CD4-positive, CD25-positive, alpha-beta regulatory T cell (primary cell): Measurements from ENCODE around the gene PABPC1L2B. TPM values are rescaled to one million over a fixed set of nuclear protein-coding genes. Genes with fewer than 3 reads are reported as not detected.
"Not testable (repeated sequence)": the region's sequence is repeated elsewhere in the genome, so short reads cannot be mapped to it uniquely, and the experiment has no call there.

Source experiments
- ATAC-seq, 2 donors: fragments of 150-1000 bp; cut with Tn5 transposase; one replicate each; pipeline ENCODE4 v1.10.0; 2021; ENCODE audit warnings: low read depth in 2 of 2, moderate number of reproducible peaks in 2 of 2, moderate library complexity in 1 of 2
- DNase-seq, 3 donors: peaks; one replicate each; pipeline versions ENCODE4 v3.0.0 to v3.0.0-alpha.2; 2012 to 2022; ENCODE audit warnings: mixed read lengths in 1 of 3
- H3K27ac ChIP-seq: one replicate; pipeline ENCODE4 v1.7.0; 2013; ENCODE audit warnings: mild to moderate bottlenecking, low read length; ENCODE audit not compliant: insufficient read depth, poor library complexity, severe bottlenecking
- H3K27me3 ChIP-seq: one replicate; pipeline ENCODE4 v1.7.0; 2013; ENCODE audit warnings: low read length; ENCODE audit not compliant: control insufficient read depth, insufficient read depth
- H3K36me3 ChIP-seq: one replicate; pipeline ENCODE4 v1.7.0; 2013; ENCODE audit warnings: mild to moderate bottlenecking, low read length, moderate library complexity; ENCODE audit not compliant: control insufficient read depth, insufficient read depth
- H3K4me1 ChIP-seq: 2 replicates; pipeline ENCODE4 v1.7.0; 2013; ENCODE audit warnings: mild to moderate bottlenecking, low read length; ENCODE audit not compliant: insufficient read depth, control insufficient read depth, poor library complexity, severe bottlenecking
- H3K4me3 ChIP-seq: one replicate; pipeline ENCODE4 v1.7.0; 2013; ENCODE audit warnings: low read depth, mild to moderate bottlenecking, low read length, moderate library complexity
- H3K9me3 ChIP-seq, 2 experiments: 1 replicate in 1 of 2; 2 replicates in 1 of 2; pipeline ENCODE4 v1.7.0; 2013; ENCODE audit warnings: low read length in 2 of 2, mild to moderate bottlenecking in 1 of 2, moderate library complexity in 1 of 2; ENCODE audit not compliant: control insufficient read depth in 2 of 2
- H3K27ac Mint-ChIP-seq, 3 donors: one replicate each; pipeline ENCODE4 v1.8.0; 2020 to 2022; ENCODE audit warnings: mild to moderate bottlenecking in 3 of 3, mixed read lengths in 3 of 3, moderate library complexity in 2 of 3
- H3K27me3 Mint-ChIP-seq: one replicate; pipeline ENCODE4 v1.8.0; 2022; ENCODE audit warnings: mild to moderate bottlenecking, mixed read lengths
- H3K36me3 Mint-ChIP-seq: one replicate; pipeline ENCODE4 v1.8.0; 2020; ENCODE audit warnings: mixed read lengths
- H3K4me1 Mint-ChIP-seq, 4 donors: one replicate each; pipeline ENCODE4 v1.8.0; 2020 to 2022; ENCODE audit warnings: mixed read lengths in 4 of 4, mild to moderate bottlenecking in 1 of 4
- H3K4me3 Mint-ChIP-seq, 4 donors: one replicate each; pipeline ENCODE4 v1.8.0; 2020 to 2022; ENCODE audit warnings: mild to moderate bottlenecking in 4 of 4, mixed read lengths in 4 of 4, moderate library complexity in 3 of 4
- H3K9me3 Mint-ChIP-seq, 7 donors: one replicate each; pipeline ENCODE4 v1.8.0; 2020 to 2022; ENCODE audit warnings: mixed read lengths in 7 of 7, mild to moderate bottlenecking in 3 of 7, moderate library complexity in 2 of 7
- polyA plus RNA-seq, 4 donors: library from polyadenylated mRNA; unstranded; fragments of 300-500 nt; fragmentation: Illumina TruSeq; gene quantifications; one replicate each; pipeline ENCODE4 v1.2.3, GENCODE V29; 2021
- total RNA-seq: library from RNA; stranded (reverse); gene quantifications from one replicate; pipeline ENCODE4 v1.2.3, GENCODE V29; 2022

The PABPC1L2B gene
- total RNA-seq, result not detected
- polyA plus RNA-seq, result not detected

DNA sequence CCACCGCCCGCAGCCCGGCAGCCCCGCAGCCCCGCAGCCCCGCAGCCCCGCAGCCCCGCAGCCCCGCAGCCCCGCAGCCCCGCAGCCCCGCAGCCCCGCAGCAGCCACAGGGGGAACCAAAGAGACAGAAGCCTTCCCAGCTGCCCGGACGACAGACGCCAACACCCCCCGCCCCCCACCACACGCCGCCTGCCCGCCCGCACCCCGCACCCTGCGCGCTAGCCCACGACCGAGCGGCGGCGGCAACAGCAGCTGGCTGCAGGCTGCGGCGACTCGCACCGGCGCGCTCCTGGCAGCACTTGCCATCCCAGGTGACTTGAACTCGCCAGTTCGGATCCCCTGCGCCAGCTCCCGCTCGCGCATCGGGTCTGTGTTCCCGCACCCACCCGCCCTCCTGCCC, at the start of gene PABPC1L2B:
PABPC1L2B (plus strand) TSS at position 207 of the 400 bp plus-strand sequence. CDS start 704 bp downstream, outside the sequence.
- not testable (repeated sequence) for H3K27ac ChIP-seq, H3K27me3 ChIP-seq, ATAC-seq, H3K4me3 Mint-ChIP-seq, H3K27me3 Mint-ChIP-seq, H3K4me1 ChIP-seq, H3K27ac Mint-ChIP-seq, H3K36me3 ChIP-seq, H3K36me3 Mint-ChIP-seq, H3K4me1 Mint-ChIP-seq, H3K4me3 ChIP-seq, H3K9me3 ChIP-seq, H3K9me3 Mint-ChIP-seq, DNase-seq

DNA sequence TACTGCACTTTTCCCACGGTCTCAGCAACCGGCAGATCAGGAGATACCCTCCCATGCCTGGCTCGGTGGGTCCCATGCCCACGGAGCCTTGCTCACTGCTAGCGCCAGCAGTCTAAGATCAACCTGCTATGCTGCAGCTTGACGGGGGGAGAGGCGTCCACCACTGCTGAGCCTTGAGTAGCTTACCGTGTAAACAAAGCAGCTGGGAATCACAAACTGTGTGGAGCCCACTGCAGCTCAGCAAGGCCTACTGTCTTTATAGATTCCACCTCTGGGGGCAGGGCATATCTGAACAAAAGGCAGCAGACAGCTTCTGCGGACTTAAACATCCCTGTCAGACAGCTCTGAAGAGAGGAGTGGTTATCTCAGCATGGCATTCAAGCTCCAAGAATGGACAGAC, 42.8 kb upstream of the PABPC1L2B start:
- not testable (repeated sequence) for H3K9me3 Mint-ChIP-seq, ATAC-seq, H3K4me3 Mint-ChIP-seq, H3K36me3 ChIP-seq, H3K9me3 ChIP-seq, H3K27me3 ChIP-seq, H3K36me3 Mint-ChIP-seq, H3K4me1 Mint-ChIP-seq, H3K27ac Mint-ChIP-seq, H3K4me3 ChIP-seq, H3K27me3 Mint-ChIP-seq, H3K4me1 ChIP-seq, H3K27ac ChIP-seq, DNase-seq

DNA sequence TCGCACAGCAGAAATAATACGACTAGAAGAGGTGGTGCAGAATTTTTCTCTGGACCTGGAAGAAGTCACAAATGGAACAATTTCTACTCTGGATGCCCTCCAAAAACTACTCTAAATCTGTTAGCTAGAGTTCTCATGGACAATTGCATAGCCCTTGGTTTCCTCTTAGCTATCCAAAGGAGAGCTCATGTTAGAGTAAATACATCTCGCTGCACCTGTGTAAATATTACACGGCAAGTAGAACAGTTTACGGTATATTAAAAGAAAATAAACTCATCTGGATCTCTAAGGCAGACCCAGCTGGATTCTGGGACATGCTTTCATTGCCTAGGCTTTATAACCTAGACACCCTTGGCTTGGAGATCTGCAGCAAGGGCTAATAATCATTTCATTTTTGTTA, 30.9 kb upstream of the PABPC1L2B start:
- not testable (repeated sequence) for H3K27ac ChIP-seq, H3K4me1 Mint-ChIP-seq

DNA sequence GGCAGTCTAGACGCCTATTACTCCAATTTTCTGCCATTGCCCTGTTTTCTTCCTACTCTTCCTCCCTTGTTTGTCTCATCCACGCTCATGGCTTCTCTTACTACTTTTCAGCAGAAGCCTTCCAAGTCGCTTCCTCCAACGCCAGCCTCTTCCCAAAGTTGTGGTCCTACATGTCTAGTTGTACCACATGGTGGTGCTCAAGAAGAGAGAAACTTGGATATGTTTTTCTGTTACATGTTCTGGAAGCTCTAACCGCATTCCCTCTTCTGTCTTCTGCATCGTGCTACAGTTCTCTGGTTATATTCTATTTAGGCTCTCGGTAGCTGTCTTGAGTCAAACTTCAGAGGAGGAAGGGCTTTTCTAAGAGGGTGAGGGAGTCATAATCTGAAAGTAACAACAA, 27.9 kb upstream of the PABPC1L2B start:
- not testable (repeated sequence) for DNase-seq, H3K27me3 ChIP-seq, H3K9me3 ChIP-seq, H3K27ac Mint-ChIP-seq, H3K4me1 Mint-ChIP-seq, ATAC-seq, H3K9me3 Mint-ChIP-seq, H3K36me3 ChIP-seq, H3K36me3 Mint-ChIP-seq, H3K4me3 ChIP-seq, H3K27ac ChIP-seq, H3K4me1 ChIP-seq, H3K4me3 Mint-ChIP-seq, H3K27me3 Mint-ChIP-seq

More for the DNA sequence above, 30.9 kb upstream of the PABPC1L2B start:
- not testable (repeated sequence) for H3K27ac Mint-ChIP-seq, H3K27me3 Mint-ChIP-seq, H3K27me3 ChIP-seq, H3K36me3 ChIP-seq, H3K9me3 Mint-ChIP-seq, DNase-seq, H3K4me1 ChIP-seq, ATAC-seq, H3K4me3 ChIP-seq, H3K9me3 ChIP-seq, H3K36me3 Mint-ChIP-seq, H3K4me3 Mint-ChIP-seq

DNA sequence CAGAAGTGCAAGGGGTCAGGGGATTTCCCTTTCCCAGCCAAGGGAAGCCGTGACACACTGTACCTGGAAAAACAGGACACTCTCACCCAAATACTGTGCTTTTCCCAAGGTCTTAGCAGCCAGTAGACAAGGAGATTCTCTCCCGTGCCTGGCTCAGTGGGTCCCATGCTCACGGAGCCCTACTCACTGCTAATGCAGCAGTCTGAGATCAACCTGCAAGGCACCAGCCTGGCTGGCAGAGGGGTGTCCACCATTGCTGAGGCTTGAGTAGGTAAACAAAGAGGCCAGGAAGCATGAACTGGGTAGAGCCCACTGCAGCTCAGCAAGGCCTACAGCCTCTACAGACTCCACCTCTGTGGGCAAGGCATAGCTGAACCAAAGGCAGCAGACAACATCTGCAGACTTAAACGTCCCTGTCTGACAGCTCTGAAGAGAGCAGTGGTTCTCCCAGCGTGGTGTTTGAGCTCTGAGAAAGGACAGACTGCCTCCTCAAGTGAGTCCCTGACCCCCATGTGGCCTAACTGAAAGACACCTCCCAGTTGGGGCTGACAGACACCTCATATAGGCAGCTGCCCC, 21.8 kb upstream of the PABPC1L2B start:
- H3K36me3 ChIP-seq, H3K27ac ChIP-seq, ATAC-seq, H3K4me1 ChIP-seq, H3K27ac Mint-ChIP-seq, H3K4me3 Mint-ChIP-seq, H3K4me1 Mint-ChIP-seq, H3K36me3 Mint-ChIP-seq, H3K27me3 ChIP-seq, H3K9me3 ChIP-seq, H3K27me3 Mint-ChIP-seq, DNase-seq, H3K4me3 ChIP-seq: not testable (repeated sequence)
- H3K9me3 Mint-ChIP-seq, result peaks cover 0 to 12% (median 0%) of the 10 kb centered on the region in 7 donors

DNA sequence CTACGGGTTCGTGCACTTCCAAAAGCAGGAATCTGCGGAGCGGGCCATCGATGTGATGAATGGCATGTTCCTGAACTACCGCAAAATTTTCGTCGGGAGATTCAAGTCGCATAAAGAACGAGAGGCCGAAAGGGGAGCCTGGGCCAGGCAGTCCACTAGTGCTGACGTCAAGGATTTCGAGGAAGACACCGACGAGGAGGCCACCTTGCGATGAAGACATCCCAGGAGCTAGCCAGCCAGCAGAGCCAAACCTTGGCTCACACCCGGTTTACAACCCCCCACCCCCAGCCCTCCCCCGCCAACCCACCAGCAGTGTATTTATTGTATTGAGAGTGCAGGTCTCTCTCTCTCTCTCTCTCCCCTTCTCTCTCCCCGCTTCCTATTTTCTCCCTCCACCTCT, 1.3 kb downstream of the PABPC1L2B start:
- H3K4me3 ChIP-seq, H3K4me1 ChIP-seq, H3K4me1 Mint-ChIP-seq, H3K27ac ChIP-seq, ATAC-seq, H3K9me3 ChIP-seq, DNase-seq, H3K36me3 ChIP-seq, H3K27me3 ChIP-seq, H3K9me3 Mint-ChIP-seq, H3K36me3 Mint-ChIP-seq, H3K27me3 Mint-ChIP-seq, H3K4me3 Mint-ChIP-seq, H3K27ac Mint-ChIP-seq: not testable (repeated sequence)

DNA sequence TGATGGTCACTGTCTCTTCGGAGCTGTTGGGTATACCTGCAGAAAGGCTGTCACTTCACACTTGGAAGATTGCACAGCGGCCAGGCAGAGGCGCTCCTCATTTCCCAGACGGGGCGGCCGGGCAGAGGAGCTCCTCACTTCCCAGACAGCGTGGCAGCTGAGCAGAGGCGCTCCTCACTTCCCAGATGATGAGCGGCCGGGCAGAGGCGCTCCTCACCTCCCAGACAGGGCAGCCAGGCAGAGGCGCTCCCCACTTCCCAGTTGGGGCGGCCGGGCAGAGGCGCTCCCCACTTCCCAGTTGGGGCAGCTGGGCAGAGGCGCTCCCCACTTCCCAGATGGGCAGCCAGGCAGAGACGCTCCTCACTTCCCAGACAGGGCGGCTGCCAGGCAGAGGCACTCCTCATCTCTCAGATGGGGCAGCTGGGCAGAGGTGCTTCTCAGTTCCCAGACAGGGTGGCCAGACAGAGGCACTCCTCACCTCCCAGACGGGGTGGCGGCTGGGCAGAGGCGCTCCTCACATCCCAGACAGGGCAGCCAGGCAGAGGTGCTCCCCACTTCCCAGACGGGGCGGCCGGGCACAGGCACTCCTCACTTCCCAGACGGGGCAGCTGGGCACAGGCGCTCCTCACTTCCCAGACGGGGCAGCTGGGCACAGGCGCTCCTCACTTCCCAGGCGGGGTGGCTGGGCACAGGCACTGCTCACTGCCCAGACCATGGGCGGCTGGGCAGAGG, 18.8 kb downstream of the PABPC1L2B start:
- Mint-ChIP-seq H3K4me3 (no peak overlapping the region), H3K4me1 (no peaks in the 10 kb centered on the region), H3K27ac (no peak overlapping the region), H3K36me3 (no peaks in the 10 kb centered on the region), H3K27me3 (no peaks in the 10 kb centered on the region), H3K9me3 (peaks cover 0 to 15% (median 4%) of the 10 kb centered on the region in 7 donors)
- no peaks in the 10 kb centered on the region for H3K9me3 ChIP-seq
- no peak overlapping the region for H3K4me3 ChIP-seq
- no peak for ATAC-seq
- no peak for DNase-seq
- no peaks in the 10 kb centered on the region for H3K27me3 ChIP-seq
- no peaks in the 10 kb centered on the region for H3K36me3 ChIP-seq
- H3K4me1 ChIP-seq, result no peaks in the 10 kb centered on the region
- H3K27ac ChIP-seq, result no peak overlapping the region

DNA sequence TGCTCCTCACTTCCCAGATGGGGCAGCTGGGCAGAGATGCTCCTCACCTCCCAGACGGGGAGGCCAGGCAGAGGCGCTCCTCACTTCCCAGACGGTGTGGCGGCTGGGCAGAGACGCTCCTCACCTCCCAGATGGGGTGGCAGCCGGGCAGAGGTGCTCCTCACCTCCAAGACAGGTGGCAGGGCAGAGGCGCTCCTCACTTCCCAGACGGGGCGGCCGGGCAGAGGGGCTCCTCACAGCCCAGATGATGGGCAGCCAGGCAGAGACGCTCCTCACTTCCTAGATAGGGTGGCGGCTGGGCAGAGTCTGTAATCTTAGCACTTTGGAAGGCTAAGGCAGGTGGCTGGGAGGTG, 19.3 kb downstream of the PABPC1L2B start:
- not testable (repeated sequence) for H3K4me3 Mint-ChIP-seq, H3K9me3 ChIP-seq, H3K36me3 ChIP-seq, H3K27ac ChIP-seq, DNase-seq, H3K27me3 Mint-ChIP-seq, H3K4me1 ChIP-seq, H3K27me3 ChIP-seq, H3K27ac Mint-ChIP-seq, H3K36me3 Mint-ChIP-seq, ATAC-seq, H3K4me1 Mint-ChIP-seq, H3K4me3 ChIP-seq
- peaks cover 0 to 15% (median 5%) of the 10 kb centered on the region in 7 donors for H3K9me3 Mint-ChIP-seq
